GM23338 (cell line): Measurements from ENCODE around the gene MAN2A2. TPM values are rescaled to one million over a fixed set of nuclear protein-coding genes. Genes with fewer than 3 reads are reported as not detected.

Experiments used
- ETS1 ChIP-seq: IDR thresholded peaks from 2 replicates; pipeline ENCODE4 v1.6.1; 2016; ENCODE audit warnings: antibody characterized with exemption
- ZNF462 ChIP-seq: fragments of 250-450 bp; sonication (Bioruptor Pico); IDR thresholded peaks from 2 replicates; pipeline ENCODE4 v1.5.0; 2020; ENCODE audit warnings: mild to moderate bottlenecking, moderate library complexity
- polyA plus RNA-seq: library from polyadenylated mRNA; unstranded; fragments of >200 nt; fragmentation: Nextera tagmentation; extraction: Ambion mirVana; gene quantifications from 2 replicates; pipeline ENCODE4 v1.2.1, GENCODE V29; 2016
- small RNA-seq: library from RNA; depleted of rRNA; stranded (forward); fragments of <200 nt; gene quantifications from one replicate; pipeline ENCODE3, GENCODE V24; 2014; ENCODE audit warnings: low replicate concordance
- total RNA-seq: library from RNA; depleted of rRNA; stranded (reverse); fragments of >200 nt; shearing (Covaris generic); gene quantifications from 2 replicates; pipeline ENCODE4 v1.2.3, GENCODE V29; 2014; rRNA removed

Gene MAN2A2
- total and polyA plus RNA-seq, 2 experiments from 2014 or later: 8.2 to 17.1 TPM

GRCh38 chr15:90972133-90972532 lies 69.0 kb downstream of the MAN2A2 start (continued):
- TF ChIP-seq ZNF462 (CRISPR knock-in tag) (no peak), ETS1 (no peak)

Small RNAs within 50 kb of the gene (small RNA-seq; reads per million reads assigned to genes)
- not detected for gene RN7SL363P

Other genes with a start within 250 kb of the MAN2A2 start
- 43.1 and 46.0 TPM in 2 replicates for gene BLM, start 186.0 kb upstream of the MAN2A2 start, total RNA-seq
- gene BLM, start 186.0 kb upstream of the MAN2A2 start, polyA plus RNA-seq: 43.3 and 43.9 TPM in 2 replicates
- 15.7 and 20.9 TPM in 2 replicates for gene FURIN, start 34.7 kb upstream of the MAN2A2 start, total RNA-seq
- 6.3 and 7.4 TPM in 2 replicates for gene FURIN, start 34.7 kb upstream of the MAN2A2 start, polyA plus RNA-seq
- gene FES, start 18.8 kb upstream of the MAN2A2 start, total RNA-seq: 14.4 and 18.6 TPM in 2 replicates
- gene FES, start 18.8 kb upstream of the MAN2A2 start, polyA plus RNA-seq: 2.7 and 3.1 TPM in 2 replicates
- gene HDDC3, start 29.2 kb downstream of the MAN2A2 start, total RNA-seq: 9.1 and 19.0 TPM in 2 replicates
- 16.0 and 17.4 TPM in 2 replicates for gene HDDC3, start 29.2 kb downstream of the MAN2A2 start, polyA plus RNA-seq
- gene UNC45A, start 32.0 kb downstream of the MAN2A2 start, total RNA-seq: 86.8 and 87.5 TPM in 2 replicates
- 35.9 and 40.2 TPM in 2 replicates for gene UNC45A, start 32.0 kb downstream of the MAN2A2 start, polyA plus RNA-seq
- 16.4 and 17.1 TPM in 2 replicates for gene RCCD1, start 51.6 kb downstream of the MAN2A2 start, total RNA-seq
- 10.8 and 14.3 TPM in 2 replicates for gene RCCD1, start 51.6 kb downstream of the MAN2A2 start, polyA plus RNA-seq
- 93.1 and 102 TPM in 2 replicates for gene PRC1, start 91.2 kb downstream of the MAN2A2 start, total RNA-seq
- gene PRC1, start 91.2 kb downstream of the MAN2A2 start, polyA plus RNA-seq: 148 and 150 TPM in 2 replicates
- gene VPS33B, start 119.3 kb downstream of the MAN2A2 start, total RNA-seq: 8.8 and 9.2 TPM in 2 replicates
- gene VPS33B, start 119.3 kb downstream of the MAN2A2 start, polyA plus RNA-seq: 15.2 and 19.1 TPM in 2 replicates
- 0.16 and 0.76 TPM in 2 replicates for gene SV2B, start 197.0 kb downstream of the MAN2A2 start, total RNA-seq
- gene SV2B, start 197.0 kb downstream of the MAN2A2 start, polyA plus RNA-seq: 0.06 and 0.09 TPM in 2 replicates